NCI-H2081 treated with DMSO at 0.1 percent for 48 hours (cell line): Measurements from ENCODE around the gene MEIS2.

Source experiments
- DNase-seq: peaks from one replicate; lab custom pipeline; 2025; lab: John Stamatoyannopoulos, UW

The MEIS2 gene

GRCh38 chr15:37077623-37078351, 22.6 kb downstream of the MEIS2 start:
- no peak for DNase-seq

- no peak for DNase-seq
Observed at GRCh38 chr15:37076543-37076942, 23.8 kb downstream of the MEIS2 start.

- DNase-seq, result no peak
Observed at GRCh38 chr15:37075777-37076176, 24.6 kb downstream of the MEIS2 start.

GRCh38 chr15:37072181-37072580, 28.2 kb downstream of the MEIS2 start:
- DNase-seq, result no peak

GRCh38 chr15:37071134-37071533, 29.2 kb downstream of the MEIS2 start:
- DNase-seq, result no peak

DNA sequence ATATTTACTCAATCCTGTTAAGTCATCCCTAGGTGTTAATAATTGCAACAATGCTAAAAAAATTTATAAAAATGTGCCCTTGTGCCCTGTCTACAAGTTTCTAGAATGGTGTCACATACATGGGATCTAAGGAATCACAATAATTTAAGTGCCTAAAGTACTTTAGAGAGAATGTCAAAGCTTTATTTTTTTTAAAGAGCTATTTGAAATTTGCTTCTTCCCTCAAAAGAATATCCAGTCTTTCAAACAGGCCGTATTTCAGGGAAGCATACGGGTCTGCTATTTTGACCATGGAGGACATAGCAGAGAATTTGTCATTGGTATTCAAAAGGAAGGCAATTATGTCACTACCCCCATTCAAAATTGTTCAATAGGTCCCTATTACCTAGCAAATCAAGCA, 29.7 kb downstream of the MEIS2 start:
- DNase-seq, result no peak

GRCh38 chr15:37061996-37062395, 38.4 kb downstream of the MEIS2 start:
- no peak for DNase-seq

DNA sequence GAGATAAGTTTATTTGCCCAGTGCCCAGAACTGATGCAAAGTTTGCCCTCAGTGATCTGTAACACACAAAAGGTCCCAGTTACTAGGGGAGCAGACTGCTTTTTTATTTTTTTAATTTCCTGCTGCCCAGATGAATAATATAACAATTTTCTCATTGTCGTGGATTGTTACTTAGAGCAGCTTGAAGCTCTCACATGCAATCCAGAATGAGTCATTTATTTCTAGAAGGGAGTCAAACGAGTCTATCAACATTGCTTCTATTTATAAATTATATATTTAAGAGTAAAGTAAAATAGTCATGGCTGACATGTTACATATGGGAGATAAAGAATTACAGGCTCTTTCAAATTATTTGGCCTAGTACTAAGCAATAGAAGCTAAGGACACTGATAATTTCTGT, 41.3 kb downstream of the MEIS2 start:
- DNase-seq, result no peak

GRCh38 chr15:37058316-37058985, 41.9 kb downstream of the MEIS2 start:
- DNase-seq, result no peak

DNA sequence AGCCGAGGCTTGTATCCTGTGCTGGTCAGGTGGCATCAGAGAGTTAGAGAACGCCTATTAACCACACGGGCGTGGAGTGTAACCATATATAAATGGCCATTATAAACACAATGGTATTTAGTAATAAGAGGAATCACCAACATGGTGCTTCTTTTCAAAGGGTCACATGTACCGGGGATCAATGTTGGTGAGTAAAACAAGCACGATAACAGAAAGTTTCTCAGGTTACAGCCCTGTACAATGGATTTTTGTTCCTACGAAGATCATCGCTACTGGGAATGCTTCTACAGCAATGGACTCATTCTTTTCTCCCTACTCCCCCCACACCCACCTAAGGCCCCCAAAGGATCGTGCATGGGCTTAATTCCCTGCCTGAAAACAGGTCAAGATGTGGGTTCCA, 42.5 kb downstream of the MEIS2 start:
- no peak for DNase-seq

- no peak for DNase-seq
Observed at GRCh38 chr15:37057256-37057655, 43.1 kb downstream of the MEIS2 start.

- DNase-seq, result peak; percentile 89
Observed at GRCh38 chr15:37056177-37057121, 43.9 kb downstream of the MEIS2 start.

- no peak for DNase-seq
Observed at GRCh38 chr15:37055481-37055880, 44.9 kb downstream of the MEIS2 start.

DNA sequence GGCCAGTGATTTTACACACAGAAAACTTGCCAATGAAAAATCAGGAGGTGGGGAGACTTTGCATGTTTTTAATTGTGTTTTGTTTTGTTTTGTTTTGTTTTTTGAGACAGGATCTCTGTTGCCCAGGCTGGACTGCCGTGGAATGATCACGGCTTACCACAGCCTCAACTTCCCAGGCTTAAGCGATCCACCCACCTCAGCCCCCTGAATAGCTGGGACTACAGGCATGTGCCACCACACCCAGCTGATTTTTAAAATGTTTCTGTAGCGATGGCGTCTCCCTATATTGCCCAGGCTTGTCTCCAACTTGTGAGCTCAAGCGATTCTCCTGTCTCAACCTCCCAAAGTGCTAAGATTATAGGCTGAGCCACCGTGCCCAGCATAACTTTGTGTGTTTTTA, 46.0 kb downstream of the MEIS2 start:
- no peak for DNase-seq

DNA sequence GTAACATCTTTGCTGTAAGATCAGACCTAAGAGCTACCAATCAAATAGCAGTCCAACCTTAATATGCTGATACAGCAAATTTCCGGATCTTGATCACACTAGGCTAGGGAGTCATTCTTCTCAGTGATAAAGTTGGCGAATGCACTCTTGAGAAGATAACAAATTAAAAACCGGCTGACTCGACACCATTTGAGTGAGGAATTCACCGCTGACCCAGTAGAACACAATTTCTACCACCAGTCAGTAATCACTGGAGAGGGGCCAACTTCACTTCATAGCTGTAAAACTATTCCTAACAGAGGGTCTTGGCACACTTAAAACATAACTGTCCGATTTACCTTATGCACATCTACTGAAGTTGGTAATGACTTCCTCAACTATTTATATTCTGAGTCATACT, 47.2 kb downstream of the MEIS2 start:
- DNase-seq, result no peak

DNA sequence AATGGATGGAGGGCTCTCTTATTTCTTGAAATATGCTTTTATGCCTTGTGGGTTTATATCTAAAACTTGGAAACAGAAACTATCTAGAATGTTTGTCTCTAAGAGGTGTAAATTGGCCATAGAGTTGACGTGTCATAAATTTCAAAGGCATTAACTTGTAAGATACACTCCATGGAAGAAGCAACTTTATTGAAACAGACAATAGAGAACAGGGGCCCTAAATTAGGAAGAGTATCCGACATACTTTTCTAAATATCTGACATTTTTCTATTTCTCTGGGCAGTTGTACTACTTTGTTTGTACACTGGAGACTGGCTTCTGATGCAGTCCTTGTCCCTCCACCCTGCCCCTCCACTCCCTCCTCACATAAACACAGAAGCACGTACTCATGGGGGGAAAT, 50.0 kb downstream of the MEIS2 start:
- DNase-seq, result no peak

GRCh38 chr15:37046876-37047614, 53.3 kb downstream of the MEIS2 start:
- no peak for DNase-seq

DNA sequence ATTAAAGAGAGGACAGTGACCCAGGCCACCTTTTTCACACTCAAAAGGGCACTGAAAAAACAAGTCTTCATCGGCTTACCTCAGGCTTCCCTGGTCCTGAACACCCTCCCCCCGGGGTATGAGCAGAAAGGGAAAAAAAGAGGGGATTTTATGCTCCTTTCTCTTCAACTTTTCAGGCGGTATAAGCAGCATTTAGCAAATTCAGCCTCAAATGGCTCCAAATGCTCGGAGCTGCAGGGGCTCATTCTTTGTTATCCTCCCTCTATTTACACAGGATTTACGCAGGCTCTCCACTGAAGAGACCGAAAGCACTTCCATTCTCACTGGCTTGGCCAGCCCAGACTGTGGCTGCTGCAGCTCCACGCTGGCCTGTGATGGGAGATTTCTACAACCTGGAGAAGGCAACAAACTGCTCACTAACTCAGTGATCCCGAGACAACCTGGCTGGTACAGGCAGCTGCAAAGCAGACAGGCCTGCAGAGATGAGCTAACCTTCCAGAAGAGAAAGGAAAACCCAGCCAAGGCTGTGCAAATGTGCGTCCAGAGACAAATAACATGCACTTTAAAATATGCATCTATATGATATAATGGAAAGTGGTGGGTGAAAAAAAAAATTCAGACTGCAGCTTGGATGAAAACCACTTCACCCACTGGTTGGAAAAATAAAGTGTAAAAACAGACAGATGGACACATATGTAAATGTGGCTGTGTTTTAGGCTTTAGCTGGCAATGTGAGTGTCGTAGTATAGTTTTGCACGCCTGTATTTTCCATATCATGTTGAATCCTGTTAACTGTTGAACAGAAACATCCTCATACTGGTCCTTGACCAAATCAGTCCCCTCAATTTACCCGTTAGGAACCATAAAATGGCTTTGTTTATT, 54.2 kb downstream of the MEIS2 start:
- DNase-seq, result no peak

- no peak for DNase-seq
Observed at GRCh38 chr15:37044915-37045648, 55.3 kb downstream of the MEIS2 start.

DNA sequence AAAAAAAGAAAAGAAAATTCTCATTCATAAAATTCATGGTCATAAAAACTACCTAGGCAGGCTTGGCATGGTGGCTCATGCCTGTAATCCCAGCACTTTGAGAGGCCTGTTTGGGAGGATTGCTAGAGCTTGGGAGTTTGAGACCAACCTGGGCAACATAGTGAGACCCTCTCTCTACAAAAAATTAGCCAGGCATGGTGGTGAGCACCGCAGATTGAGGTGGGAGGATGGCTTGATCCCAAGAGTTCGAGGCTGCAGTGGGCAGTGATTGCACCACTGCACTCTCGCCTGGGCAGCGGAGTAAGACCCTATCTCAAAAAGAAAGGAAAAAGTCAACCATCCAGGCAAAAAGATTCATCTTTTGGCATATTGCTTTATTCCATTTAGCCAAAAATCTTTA, 58.5 kb downstream of the MEIS2 start:
- DNase-seq, result no peak
